Mesendoderm (in vitro differentiated cells): Measurements from ENCODE around the gene PRR35.

Experiments used
- DNase-seq: peaks from one replicate; pipeline ENCODE4 v3.0.0; 2013
- H2AK5ac ChIP-seq: 2 replicates; pipeline ENCODE4 v1.6.1; 2013; ENCODE audit warnings: low read length, inconsistent platforms
- H2BK120ac ChIP-seq: 2 replicates; pipeline ENCODE4 v1.6.1; 2013; ENCODE audit warnings: low read depth, mild to moderate bottlenecking, low read length, moderate library complexity, mixed read lengths
- H2BK15ac ChIP-seq: replicated peaks from 2 replicates; pipeline ENCODE4 v1.6.1; 2013; ENCODE audit warnings: low read depth, mild to moderate bottlenecking, moderate library complexity
- H2BK5ac ChIP-seq: 2 replicates; pipeline ENCODE4 v1.6.1; 2013; ENCODE audit warnings: low read length, inconsistent platforms
- H3K18ac ChIP-seq: 2 replicates; pipeline ENCODE4 v1.6.1; 2013; ENCODE audit warnings: mild to moderate bottlenecking, low read length, mixed read lengths
- H3K23ac ChIP-seq: one replicate; pipeline ENCODE4 v1.6.1; 2013; ENCODE audit warnings: low read length
- H3K27ac ChIP-seq: 2 replicates; pipeline ENCODE4 v1.5.1; 2013; ENCODE audit warnings: low read depth, mild to moderate bottlenecking, inconsistent platforms, low read length, moderate library complexity
- H3K27me3 ChIP-seq: 2 replicates; pipeline ENCODE4 v1.6.1; 2013; ENCODE audit warnings: low read length, control low read depth, mild to moderate bottlenecking, inconsistent platforms; ENCODE audit not compliant: insufficient read depth, poor library complexity
- H3K36me3 ChIP-seq: 2 replicates; pipeline ENCODE4 v1.6.1; 2013; ENCODE audit warnings: low read length, inconsistent platforms; ENCODE audit not compliant: control insufficient read depth, insufficient read depth
- H3K4ac ChIP-seq: one replicate; pipeline ENCODE4 v1.6.1; 2013; ENCODE audit warnings: low read depth, mild to moderate bottlenecking, low read length, moderate library complexity
- H3K4me1 ChIP-seq: 2 replicates; pipeline ENCODE4 v1.6.1; 2013; ENCODE audit warnings: low read depth, low read length, inconsistent platforms; ENCODE audit not compliant: control insufficient read depth
- H3K4me2 ChIP-seq: 2 replicates; pipeline ENCODE4 v1.6.1; 2013; ENCODE audit warnings: low read length
- H3K4me3 ChIP-seq: 2 replicates; pipeline ENCODE4 v1.5.1; 2013; ENCODE audit warnings: mild to moderate bottlenecking, low read length
- H3K56ac ChIP-seq: one replicate; pipeline ENCODE4 v1.6.1; 2013; ENCODE audit warnings: low read length
- H3K79me1 ChIP-seq: 2 replicates; pipeline ENCODE4 v1.6.1; 2013; ENCODE audit warnings: low read length, inconsistent platforms
- H3K79me2 ChIP-seq: 2 replicates; pipeline ENCODE4 v1.6.1; 2013; ENCODE audit warnings: mild to moderate bottlenecking, low read length; ENCODE audit not compliant: control insufficient read depth, insufficient read depth
- H3K9ac ChIP-seq: 2 replicates; pipeline ENCODE4 v1.6.1; 2013; ENCODE audit warnings: low read length, inconsistent platforms
- H4K5ac ChIP-seq: one replicate; pipeline ENCODE4 v1.6.1; 2013; ENCODE audit warnings: low read length
- H4K8ac ChIP-seq: one replicate; pipeline ENCODE4 v1.6.1; 2013; ENCODE audit warnings: low read depth, mild to moderate bottlenecking, control low read depth, low read length, moderate library complexity
- WGBS: extraction: QIAGEN DNeasy Blood & Tissue Kit; methylation state at CpG from one replicate; pipeline ENCODE4 v1.1.7; 2013; ENCODE audit warnings: low lambda C conversion rate, missing lambda C conversion rate; ENCODE audit not compliant: insufficient coverage; ENCODE audit errors: extremely low coverage; 5-methylcytosine and 5-hydroxymethylcytosine counted together

The PRR35 gene

DNA sequence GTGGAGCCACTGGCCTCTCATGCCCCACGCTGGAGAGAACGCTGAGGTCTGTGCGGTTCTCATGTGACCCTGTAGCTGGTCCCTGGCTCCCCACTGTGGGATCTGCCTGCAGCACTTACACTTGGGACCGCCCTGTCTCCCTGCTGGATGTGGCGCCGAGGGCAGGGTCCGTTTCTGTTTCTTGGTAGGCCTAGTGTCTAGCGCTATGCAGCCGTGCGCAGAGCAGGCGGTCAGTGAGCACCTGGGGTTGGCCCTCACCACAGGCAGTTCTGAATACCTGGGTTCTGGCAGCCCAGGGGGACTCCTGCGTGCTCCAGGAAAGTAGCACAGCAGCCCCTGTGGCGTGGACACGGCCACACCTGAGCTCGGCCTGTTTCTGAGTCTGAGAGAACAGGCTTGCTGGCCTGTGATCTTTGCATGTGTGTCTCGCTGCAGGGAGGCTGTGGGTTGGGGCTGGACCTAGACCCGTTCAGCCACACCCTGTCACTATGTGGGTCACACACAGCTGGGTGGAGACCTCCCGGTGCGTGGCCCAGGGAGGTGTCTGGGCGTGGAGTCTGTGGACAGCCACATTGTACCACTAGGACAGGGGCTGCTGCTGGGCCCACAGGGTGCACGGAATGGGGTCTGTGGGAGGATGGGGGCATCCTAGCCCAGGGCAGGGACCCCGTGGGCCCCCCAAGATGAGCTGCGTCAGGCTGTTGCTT lies 29.9 kb upstream of the PRR35 start:
- Histone ChIP-seq H3K9ac (no peak overlapping the region), H3K79me1 (peaks cover 34% of the 10 kb centered on the region), H3K18ac (no peak overlapping the region), H2AK5ac (no peak overlapping the region), H4K8ac (no peak overlapping the region), H3K4me3 (no peak overlapping the region), H3K4me1 (peaks cover 11% of the 10 kb centered on the region), H3K27ac (no peak overlapping the region), H3K4me2 (no peak overlapping the region), H3K4ac (no peak overlapping the region), H2BK120ac (no peak overlapping the region), H2BK5ac (no peak overlapping the region), H2BK15ac (no peak overlapping the region), H3K36me3 (no peaks in the 10 kb centered on the region), H3K23ac (no peak overlapping the region), H3K79me2 (peaks cover 68% of the 10 kb centered on the region), H3K56ac (no peak overlapping the region), H3K27me3 (no peaks in the 10 kb centered on the region), H4K5ac (no peak overlapping the region)
- DNase-seq, result no peak
- no CpG with 5 or more reads among the region's 23 CpGs for WGBS

DNA sequence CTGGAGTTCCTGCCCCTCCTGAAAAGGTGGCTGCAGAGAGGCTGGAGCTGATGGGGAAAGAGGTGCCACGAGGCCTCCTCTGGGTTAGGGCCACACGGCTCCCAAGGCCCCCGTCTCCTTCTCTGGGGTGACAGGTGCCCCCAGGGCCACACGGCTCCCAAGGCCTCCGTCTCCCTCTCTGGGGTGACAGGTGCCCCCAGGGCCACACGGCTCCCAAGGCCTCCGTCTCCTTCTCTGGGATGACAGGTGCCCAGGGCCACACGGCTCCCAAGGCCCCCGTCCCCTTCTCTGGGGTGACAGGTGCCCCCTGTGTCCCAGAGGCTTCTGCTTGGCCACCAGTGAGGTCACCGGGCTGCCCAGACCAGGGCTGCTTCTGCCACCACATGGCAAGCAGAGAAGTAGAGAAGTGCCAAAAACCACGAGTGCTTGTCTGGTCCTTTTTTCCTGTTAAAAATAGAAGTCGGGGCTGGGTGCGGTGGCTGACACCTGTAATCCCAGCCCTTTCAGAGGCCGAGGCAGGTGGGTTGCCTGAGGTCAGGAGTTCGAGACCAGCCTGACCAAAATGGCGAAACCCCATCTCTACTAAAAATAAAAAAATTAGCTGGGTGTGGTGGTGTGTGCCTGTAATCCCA lies 28.6 kb upstream of the PRR35 start:
- no peak overlapping the region for H3K23ac ChIP-seq
- H3K9ac ChIP-seq, result no peak overlapping the region
- no peak overlapping the region for H3K56ac ChIP-seq
- no peak overlapping the region for H3K4ac ChIP-seq
- DNase-seq, result no peak
- H3K27ac ChIP-seq, result no peak overlapping the region
- H3K79me2 ChIP-seq, result peaks cover 64% of the 10 kb centered on the region
- no peaks in the 10 kb centered on the region for H3K27me3 ChIP-seq
- H3K18ac ChIP-seq, result no peak overlapping the region
- no peak overlapping the region for H4K8ac ChIP-seq
- H3K4me1 ChIP-seq, result peaks cover 6% of the 10 kb centered on the region
- H3K36me3 ChIP-seq, result no peaks in the 10 kb centered on the region
- no CpG with 5 or more reads among the region's 16 CpGs for whole genome bisulfite sequencing
- H2BK15ac ChIP-seq, result no peak overlapping the region
- no peak overlapping the region for H3K4me2 ChIP-seq
- H2AK5ac ChIP-seq, result no peak overlapping the region
- H3K4me3 ChIP-seq, result no peak overlapping the region
- H2BK120ac ChIP-seq, result no peak overlapping the region
- no peak overlapping the region for H2BK5ac ChIP-seq
- no peak overlapping the region for H4K5ac ChIP-seq
- peaks cover 26% of the 10 kb centered on the region for H3K79me1 ChIP-seq

DNA sequence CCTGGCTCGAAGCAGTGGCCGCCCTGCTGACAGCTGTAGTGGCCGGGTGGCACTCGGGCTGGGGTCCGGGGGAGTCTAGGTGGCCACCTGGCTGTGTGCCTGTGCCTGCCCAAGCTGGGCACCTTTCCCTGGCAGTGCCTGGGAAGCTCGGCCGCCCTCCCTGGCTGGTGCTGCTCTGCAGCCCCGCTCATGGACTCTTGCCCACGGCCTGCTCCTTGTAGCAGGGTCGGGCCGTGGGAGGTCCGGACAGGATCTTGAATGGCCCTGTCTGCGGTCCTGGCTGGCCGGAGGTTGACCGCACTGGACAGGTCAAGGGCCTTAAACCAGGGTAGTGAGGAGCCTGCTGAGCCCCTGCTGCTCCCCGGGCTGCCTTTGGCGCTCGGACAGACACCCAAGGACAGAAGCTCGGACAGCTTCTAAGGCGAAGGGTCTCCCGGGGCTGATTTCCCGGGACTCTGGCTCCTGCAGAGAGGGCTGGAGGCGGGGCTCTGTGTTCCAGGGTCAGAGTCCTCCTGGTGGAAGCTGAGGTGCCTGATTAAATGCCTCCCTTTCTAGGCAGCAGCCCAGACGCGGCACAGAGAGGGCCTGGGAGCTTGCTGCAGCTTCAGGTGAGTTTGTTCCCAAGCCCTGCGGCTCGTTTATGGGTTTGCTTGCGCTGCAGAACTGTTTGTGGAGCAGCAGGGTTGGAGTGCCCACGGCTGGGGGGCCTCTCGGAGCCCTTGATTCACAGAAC lies 26.6 kb upstream of the PRR35 start:
- H3K23ac ChIP-seq, result no peak overlapping the region
- peaks cover 64% of the 10 kb centered on the region for H3K79me2 ChIP-seq
- H3K4me2 ChIP-seq, result no peak overlapping the region
- H3K4me1 ChIP-seq, result peaks cover 6% of the 10 kb centered on the region
- no peak overlapping the region for H3K4ac ChIP-seq
- H3K79me1 ChIP-seq, result peaks cover 23% of the 10 kb centered on the region
- DNase-seq, result no peak
- H3K18ac ChIP-seq, result no peak overlapping the region
- no peak overlapping the region for H2BK5ac ChIP-seq
- no peak overlapping the region for H3K9ac ChIP-seq
- no peak overlapping the region for H4K8ac ChIP-seq
- no peak overlapping the region for H2BK120ac ChIP-seq
- H2AK5ac ChIP-seq, result no peak overlapping the region
- no peak overlapping the region for H2BK15ac ChIP-seq
- H4K5ac ChIP-seq, result no peak overlapping the region
- H3K27me3 ChIP-seq, result no peaks in the 10 kb centered on the region
- H3K36me3 ChIP-seq, result no peaks in the 10 kb centered on the region
- no CpG with 5 or more reads among the region's 30 CpGs for WGBS
- no peak overlapping the region for H3K56ac ChIP-seq
- H3K4me3 ChIP-seq, result no peak overlapping the region
- no peak overlapping the region for H3K27ac ChIP-seq

DNA sequence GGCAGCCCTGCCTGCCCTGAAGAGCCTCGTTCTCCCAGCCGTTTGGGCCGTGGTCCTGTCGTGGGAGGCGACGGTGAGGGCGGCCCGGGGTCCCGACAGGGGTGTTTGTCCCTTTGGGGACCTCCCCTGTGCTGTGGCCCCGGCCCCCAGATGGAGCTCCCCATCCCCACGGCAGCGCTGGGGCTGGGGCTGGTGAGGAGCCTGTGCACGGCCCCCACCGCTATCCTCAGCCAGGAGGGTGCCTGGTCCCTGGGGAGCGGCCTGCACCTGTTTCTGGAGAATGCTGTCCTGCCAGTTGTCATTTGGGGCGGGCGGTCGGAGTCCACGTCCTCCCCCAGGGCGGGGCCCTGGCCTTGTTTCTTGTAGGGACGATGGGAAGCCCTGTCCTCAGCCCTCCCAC lies 26.1 kb upstream of the PRR35 start:
- Histone ChIP-seq H3K79me1 (peaks cover 19% of the 10 kb centered on the region), H2BK5ac (no peak overlapping the region), H2AK5ac (no peak overlapping the region), H3K27ac (no peak overlapping the region), H3K18ac (no peak overlapping the region), H3K56ac (no peak overlapping the region), H3K27me3 (no peaks in the 10 kb centered on the region), H4K8ac (no peak overlapping the region), H3K4me2 (no peak overlapping the region), H3K4ac (no peak overlapping the region), H2BK15ac (no peak overlapping the region), H3K9ac (no peak overlapping the region), H3K4me1 (peaks cover 2% of the 10 kb centered on the region), H3K4me3 (no peak overlapping the region), H3K23ac (no peak overlapping the region), H3K79me2 (peaks cover 60% of the 10 kb centered on the region), H4K5ac (no peak overlapping the region), H2BK120ac (no peak overlapping the region), H3K36me3 (no peaks in the 10 kb centered on the region)
- WGBS, result no CpG with 5 or more reads among the region's 21 CpGs
- DNase-seq, result no peak

DNA sequence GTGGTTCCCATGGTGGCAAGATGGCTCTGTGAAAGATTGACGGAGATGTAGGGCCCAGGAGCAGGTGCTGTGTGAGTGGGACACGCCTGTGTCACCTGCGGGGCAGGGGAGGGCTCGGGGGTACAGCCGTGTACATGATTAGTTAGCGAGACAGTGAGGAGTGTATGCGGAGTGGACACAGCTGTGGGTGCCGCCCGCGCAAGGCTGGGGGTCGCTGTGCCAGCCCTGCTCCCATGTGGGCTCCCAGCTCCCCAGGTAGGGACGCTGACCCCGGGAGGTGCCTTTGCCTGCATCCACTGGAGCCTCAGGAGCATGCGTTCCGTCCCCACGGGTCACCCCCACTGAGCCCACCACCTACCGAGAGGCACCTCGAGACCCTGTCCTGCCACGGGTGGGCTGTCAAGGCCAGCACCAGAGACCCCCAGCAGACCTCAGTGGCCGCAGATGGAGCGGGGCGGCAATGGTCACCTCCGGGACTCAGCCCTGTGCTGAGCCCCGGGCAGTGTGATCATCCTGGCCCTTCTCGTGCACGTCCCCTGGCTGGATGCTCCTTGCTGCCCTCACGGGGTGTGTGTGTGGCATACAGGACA lies 25.2 kb upstream of the PRR35 start:
- no peak for DNase-seq
- Histone ChIP-seq H3K27me3 (no peaks in the 10 kb centered on the region), H3K27ac (no peak overlapping the region), H3K36me3 (no peaks in the 10 kb centered on the region), H3K18ac (no peak overlapping the region), H2BK120ac (no peak overlapping the region), H2AK5ac (no peak overlapping the region), H3K56ac (no peak overlapping the region), H3K4ac (no peak overlapping the region), H3K23ac (no peak overlapping the region), H3K79me2 (peaks cover 53% of the 10 kb centered on the region), H3K4me2 (no peak overlapping the region), H3K79me1 (peaks cover 13% of the 10 kb centered on the region), H3K4me3 (no peak overlapping the region), H4K8ac (no peak overlapping the region), H3K4me1 (no peaks in the 10 kb centered on the region), H3K9ac (no peak overlapping the region), H2BK15ac (no peak overlapping the region), H2BK5ac (no peak overlapping the region), H4K5ac (no peak overlapping the region)
- WGBS, result no CpG with 5 or more reads among the region's 27 CpGs
